Liver (tissue), 3 donors: Measurements from ENCODE around the gene NTN3.

Experiments
- GABPA ChIP-seq, 2 donors: IDR thresholded peaks in 1 of 2; conservative IDR thresholded peaks in 1 of 2; 2 replicates each; pipeline ENCODE4 v1.6.1; 2016; ENCODE audit warnings: antibody characterized with exemption in 2 of 2, mild to moderate bottlenecking in 1 of 2, moderate library complexity in 1 of 2
- JUND ChIP-seq, 2 donors: IDR thresholded peaks; 2 replicates each; pipeline ENCODE4 v1.6.1; 2016; ENCODE audit warnings: antibody characterized with exemption in 2 of 2
- TF ChIP-seq, protein P1 (sequence below): fragments of 150-350 bp; IDR thresholded peaks from 2 replicates; pipeline ENCODE4 v1.5.1; 2017; ENCODE audit warnings: improper control_type of control experiment, low read depth, low read length; ENCODE audit not compliant: missing input control
- TF ChIP-seq, protein P2 (sequence below): IDR thresholded peaks from 2 replicates; pipeline ENCODE4 v1.6.1; 2016; ENCODE audit warnings: antibody characterized with exemption
- donor health status: healthy.
- donor health status: healthy.

DNA sequence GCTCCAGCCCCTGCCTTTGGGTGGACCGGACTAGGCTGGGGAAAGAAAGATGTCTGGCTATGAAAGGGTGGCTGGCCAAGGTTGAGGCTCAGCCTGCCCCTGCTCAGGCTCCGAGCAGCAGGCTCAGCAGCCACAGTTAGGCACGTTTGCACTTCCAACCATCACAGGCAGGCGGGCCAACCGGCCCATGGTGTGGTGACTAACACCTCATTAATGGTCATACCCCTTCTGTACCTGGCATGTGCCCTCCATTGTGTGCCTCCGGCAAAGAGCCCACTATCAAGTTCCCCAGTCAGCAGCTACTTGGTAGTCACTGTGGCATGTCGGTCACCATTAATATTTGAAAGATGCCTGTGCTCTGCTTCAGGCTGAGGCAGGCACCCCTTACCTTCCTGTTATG is 10.6 kb downstream of the NTN3 start:
- TF ChIP-seq, protein P1, sequence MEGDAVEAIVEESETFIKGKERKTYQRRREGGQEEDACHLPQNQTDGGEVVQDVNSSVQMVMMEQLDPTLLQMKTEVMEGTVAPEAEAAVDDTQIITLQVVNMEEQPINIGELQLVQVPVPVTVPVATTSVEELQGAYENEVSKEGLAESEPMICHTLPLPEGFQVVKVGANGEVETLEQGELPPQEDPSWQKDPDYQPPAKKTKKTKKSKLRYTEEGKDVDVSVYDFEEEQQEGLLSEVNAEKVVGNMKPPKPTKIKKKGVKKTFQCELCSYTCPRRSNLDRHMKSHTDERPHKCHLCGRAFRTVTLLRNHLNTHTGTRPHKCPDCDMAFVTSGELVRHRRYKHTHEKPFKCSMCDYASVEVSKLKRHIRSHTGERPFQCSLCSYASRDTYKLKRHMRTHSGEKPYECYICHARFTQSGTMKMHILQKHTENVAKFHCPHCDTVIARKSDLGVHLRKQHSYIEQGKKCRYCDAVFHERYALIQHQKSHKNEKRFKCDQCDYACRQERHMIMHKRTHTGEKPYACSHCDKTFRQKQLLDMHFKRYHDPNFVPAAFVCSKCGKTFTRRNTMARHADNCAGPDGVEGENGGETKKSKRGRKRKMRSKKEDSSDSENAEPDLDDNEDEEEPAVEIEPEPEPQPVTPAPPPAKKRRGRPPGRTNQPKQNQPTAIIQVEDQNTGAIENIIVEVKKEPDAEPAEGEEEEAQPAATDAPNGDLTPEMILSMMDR = no peak
- TF ChIP-seq, protein P2, sequence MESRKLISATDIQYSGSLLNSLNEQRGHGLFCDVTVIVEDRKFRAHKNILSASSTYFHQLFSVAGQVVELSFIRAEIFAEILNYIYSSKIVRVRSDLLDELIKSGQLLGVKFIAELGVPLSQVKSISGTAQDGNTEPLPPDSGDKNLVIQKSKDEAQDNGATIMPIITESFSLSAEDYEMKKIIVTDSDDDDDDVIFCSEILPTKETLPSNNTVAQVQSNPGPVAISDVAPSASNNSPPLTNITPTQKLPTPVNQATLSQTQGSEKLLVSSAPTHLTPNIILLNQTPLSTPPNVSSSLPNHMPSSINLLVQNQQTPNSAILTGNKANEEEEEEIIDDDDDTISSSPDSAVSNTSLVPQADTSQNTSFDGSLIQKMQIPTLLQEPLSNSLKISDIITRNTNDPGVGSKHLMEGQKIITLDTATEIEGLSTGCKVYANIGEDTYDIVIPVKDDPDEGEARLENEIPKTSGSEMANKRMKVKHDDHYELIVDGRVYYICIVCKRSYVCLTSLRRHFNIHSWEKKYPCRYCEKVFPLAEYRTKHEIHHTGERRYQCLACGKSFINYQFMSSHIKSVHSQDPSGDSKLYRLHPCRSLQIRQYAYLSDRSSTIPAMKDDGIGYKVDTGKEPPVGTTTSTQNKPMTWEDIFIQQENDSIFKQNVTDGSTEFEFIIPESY = no peak
- TF ChIP-seq GABPA (IDR thresholded peaks at IDR 0.05 in 1 of 2, conservative IDR thresholded peaks at IDR 0.05 in 1 of 2) (no peak), JUND (IDR thresholded peaks at IDR 0.05) (no peak)
